GM18951 (cell line): ENCODE data around the gene PARP1.

Source experiments
- POLR2A ChIP-seq: IDR thresholded peaks from 4 replicates; pipeline ENCODE4 v1.6.1; 2011; ENCODE audit warnings: mild to moderate bottlenecking; ENCODE audit not compliant: insufficient read length, insufficient read depth; ENCODE audit errors: extremely low read depth
- in situ Hi-C: fragments of 300-500 bp; cut with MboI; formaldehyde crosslinking; loops from one replicate; pipeline ENCODE4 v1.12.0; 2022; ENCODE audit warnings: low sequenced_read_pairs, mixed read lengths, inconsistent platforms; ENCODE audit not compliant: unreplicated experiment

PARP1 gene

DNA sequence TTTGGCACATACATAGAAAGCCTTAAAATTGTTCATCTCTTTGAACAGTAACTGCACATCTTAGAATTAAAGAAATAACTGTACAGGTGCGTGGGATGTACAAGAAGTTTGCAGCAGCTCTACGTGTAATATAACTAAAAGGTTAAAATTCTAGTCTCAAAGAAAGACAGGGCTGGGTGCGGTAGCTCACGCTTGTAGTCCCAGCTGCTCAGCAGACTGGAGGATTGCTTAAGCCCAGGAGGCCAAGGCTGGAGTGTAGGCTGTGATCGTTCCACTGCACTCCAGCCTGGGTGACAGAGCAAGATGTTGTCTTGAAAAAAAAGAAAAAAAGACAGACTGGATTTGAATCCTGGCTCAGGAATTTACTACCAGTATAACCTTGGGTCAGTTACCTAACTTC is 13.4 kb downstream of the PARP1 start:
- TF ChIP-seq POLR2A: no peak
- in situ Hi-C loops: no loop called here

GRCh38 chr1:226390681-226391080 is 17.2 kb downstream of the PARP1 start:
- in situ Hi-C loops: no loop called here
- TF ChIP-seq POLR2A: no peak

DNA sequence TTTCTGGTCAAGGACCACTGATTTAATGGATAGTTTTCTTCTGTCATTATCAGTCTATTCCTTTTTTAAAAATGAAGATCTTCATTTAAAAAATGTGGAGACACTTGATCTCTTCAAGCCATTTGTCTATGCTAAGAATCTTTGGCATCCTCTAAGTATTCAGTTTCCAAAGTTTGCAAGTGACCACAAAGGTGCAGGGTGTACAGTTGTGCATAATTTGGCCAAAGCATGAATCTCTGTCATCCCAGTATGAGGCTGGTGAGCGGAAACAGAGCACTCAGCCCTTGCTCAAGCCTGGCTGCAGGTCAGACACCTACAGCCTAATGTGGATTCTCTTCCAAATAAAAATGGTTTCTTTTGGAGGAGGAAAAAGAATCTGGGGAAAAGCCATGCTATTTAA is 19.8 kb downstream of the PARP1 start:
- in situ Hi-C loops: no loop called here
- TF ChIP-seq POLR2A: no peak

GRCh38 chr1:226384717-226385116 is 23.2 kb downstream of the PARP1 start:
- TF ChIP-seq POLR2A: no peak
- in situ Hi-C loops: no loop called here

DNA sequence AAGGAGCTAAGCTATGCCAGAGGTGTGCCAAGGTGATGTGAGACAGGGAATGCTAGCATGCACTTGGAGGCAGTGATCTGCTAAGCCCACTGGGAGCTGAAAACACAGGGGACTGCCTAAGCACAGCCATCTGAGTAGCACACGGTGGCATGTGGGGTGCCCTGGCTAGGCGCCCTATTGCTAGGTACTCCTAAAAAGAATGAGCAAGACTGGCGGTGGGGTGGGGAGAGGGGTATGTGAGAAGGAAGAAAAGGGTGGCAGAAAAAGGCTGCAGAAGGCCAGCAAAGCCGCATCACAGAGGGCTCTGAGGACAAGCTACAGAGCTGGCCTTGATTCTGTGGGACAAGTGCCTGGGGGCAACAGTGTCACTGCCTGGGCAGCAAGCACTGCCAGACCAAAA is 23.9 kb downstream of the PARP1 start:
- TF ChIP-seq POLR2A: no peak
- in situ Hi-C loops: no loop called here

DNA sequence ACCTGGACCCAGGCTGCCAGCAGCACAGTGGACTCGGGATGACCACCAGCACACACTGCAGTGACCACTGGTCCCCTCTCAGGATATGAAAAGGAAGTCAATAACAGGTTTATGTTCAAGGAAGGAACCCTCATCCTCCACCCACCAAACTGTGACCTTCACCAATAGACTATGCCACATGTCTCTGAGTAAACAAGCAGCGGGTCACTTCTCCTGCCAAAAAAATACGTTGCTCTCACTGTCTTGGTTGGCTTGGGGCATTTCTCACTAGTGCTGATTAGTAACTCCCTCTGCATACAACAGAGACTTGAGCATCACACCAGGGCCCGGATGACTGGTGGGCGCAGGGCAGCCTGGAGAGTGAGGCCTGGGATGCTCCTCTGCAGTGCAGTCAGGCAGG is 25.9 kb downstream of the PARP1 start:
- in situ Hi-C loops: no loop called here

DNA sequence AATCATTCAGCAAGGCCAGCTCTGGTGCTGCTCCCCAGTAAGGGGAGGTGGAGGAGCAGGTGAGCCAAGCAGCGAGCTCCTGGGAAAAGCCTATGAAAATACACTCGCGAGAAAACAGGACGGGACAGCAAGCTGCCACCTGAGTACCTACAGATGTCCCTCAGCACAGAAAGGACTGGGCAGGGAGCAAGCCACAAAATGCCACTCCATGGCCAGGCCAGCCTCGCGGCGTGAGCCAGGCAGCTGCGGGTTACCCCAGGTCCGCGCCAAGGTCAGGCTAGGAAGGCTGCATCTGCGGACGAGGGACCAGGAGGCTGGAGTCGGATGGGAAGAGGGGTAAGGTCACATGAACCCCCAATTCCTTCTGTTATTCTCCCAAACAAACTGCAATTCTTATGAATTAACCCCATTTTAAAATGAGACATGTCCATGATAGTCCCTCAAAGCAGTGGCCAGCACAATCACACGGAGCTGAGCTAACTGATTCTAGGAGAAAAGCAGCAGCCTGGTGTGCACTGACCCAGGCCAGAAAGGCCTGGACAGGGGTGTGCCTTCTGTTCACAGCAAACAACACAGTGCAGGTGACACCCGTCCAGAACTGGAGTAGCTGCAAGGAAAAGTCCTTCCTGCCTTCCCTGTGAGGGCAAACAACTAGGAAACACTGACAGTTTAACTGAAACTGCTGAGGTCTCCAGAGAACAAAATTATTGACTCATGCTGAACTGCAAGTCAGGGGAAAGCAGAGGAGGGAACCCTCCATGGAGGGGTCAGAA is 26.5 kb downstream of the PARP1 start:
- no peak for TF ChIP-seq POLR2A
- in situ Hi-C loops: no loop called here

More for the DNA sequence above, 25.9 kb downstream of the PARP1 start:
- no peak for TF ChIP-seq POLR2A

- no peak for TF ChIP-seq POLR2A
- in situ Hi-C loops: no loop called here
Measured at GRCh38 chr1:226378071-226378470, 29.8 kb downstream of the PARP1 start.

- in situ Hi-C loops: no loop called here
- TF ChIP-seq POLR2A: no peak
Measured at GRCh38 chr1:226376300-226376699, 31.6 kb downstream of the PARP1 start.

GRCh38 chr1:226373376-226373775 is 34.5 kb downstream of the PARP1 start:
- in situ Hi-C loops: no loop called here
- no peak for TF ChIP-seq POLR2A

DNA sequence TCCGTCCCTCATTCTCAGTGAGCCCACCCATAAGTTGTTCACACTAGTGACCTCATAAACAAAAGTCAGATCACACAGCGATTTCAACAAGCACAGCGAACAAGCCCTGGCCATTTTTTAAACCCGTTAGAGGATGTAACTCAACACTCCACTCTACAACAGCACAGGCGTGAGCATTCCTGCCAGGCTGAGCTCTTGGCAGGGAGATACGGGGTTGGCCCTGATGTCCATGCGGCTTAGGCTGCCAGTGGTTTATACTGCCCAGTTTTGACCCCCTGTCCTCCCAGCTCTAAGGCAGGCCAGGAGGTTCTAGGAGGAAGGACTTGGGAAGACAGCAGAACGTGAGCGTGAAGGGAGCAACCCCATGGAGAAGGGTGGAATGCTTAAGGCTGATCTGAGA is 35.0 kb downstream of the PARP1 start:
- no peak for TF ChIP-seq POLR2A
- in situ Hi-C loops: no loop called here

DNA sequence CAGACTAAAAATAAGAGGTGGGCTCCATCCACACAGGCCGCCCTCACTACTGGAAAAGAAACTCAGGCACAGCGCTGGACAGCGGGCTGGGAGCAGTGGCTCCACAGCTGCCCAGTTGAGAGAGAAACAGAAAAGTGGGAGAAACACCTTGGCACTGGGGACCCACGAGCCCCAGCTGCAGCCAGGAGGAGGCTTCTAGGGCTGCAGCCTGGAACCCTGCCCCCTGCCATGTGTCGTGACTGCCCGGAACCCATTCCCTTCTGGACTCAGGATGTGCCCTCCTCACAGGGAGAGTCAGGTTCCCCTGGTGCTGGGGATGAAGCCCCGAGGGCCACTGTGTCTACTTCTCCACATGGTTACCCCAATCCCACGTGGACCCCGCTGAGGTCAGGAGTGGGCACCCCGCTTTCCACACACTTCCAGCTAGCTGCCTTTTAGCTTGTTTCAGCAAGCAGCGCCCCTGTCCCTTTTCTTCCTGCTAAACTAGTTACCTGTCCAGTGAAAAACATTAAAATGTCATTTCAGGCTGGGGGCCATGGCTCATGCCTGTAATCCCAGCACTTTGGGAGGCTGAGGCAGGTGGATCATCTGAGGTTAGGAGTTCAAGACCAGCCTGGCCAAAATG is 35.9 kb downstream of the PARP1 start:
- TF ChIP-seq POLR2A: no peak

GRCh38 chr1:226371027-226371694 is 36.7 kb downstream of the PARP1 start:
- TF ChIP-seq POLR2A: no peak
- in situ Hi-C loops: no loop called here

More for the DNA sequence above, 35.9 kb downstream of the PARP1 start:
- in situ Hi-C loops: no loop called here
